Activated CD4-positive, alpha-beta T cell treated with anti-CD3 and anti-CD28 coated beads, Interleukin-2, Interleukin-6, amounts not matched to agents 100 ng/mL and 50 ng/mL, durations not matched to agents 16 hours and 8 hours (primary cell): ENCODE measurements around the gene IKZF4.
"Not testable (repeated sequence)": the region's sequence is repeated elsewhere in the genome, so short reads cannot be mapped to it uniquely, and the experiment has no call there.

Experiments used
- DNase-seq: peaks from one replicate; pipeline ENCODE4 v3.0.0-alpha.2; 2020

The IKZF4 gene

GRCh38 chr12:56020423-56021184, at the start of gene IKZF4:
TSS of gene IKZF4 (plus strand) at chr12:56021043. CDS start at chr12:56021494, 451 bp downstream.
- DNase-seq: peak; percentile 22

- no peak for DNase-seq
These were observed 48.8 kb upstream of the IKZF4 start for GRCh38 chr12:55972042-55972441.

GRCh38 chr12:55972456-55972855, 48.4 kb upstream of the IKZF4 start:
- DNase-seq: no peak

GRCh38 chr12:55972911-55973598, 47.8 kb upstream of the IKZF4 start:
- peak; percentile 19 for DNase-seq

GRCh38 chr12:55973599-55974307, 47.1 kb upstream of the IKZF4 start, which contains the start of gene RAB5B:
TSS of gene RAB5B (plus strand) at chr12:55974078. CDS start at chr12:55986961, 12,883 bp downstream.
- DNase-seq: peak; percentile 99

GRCh38 chr12:55974308-55974730, 46.5 kb upstream of the IKZF4 start:
- DNase-seq: peak; percentile 53

- DNase-seq: no peak
These were observed 42.5 kb upstream of the IKZF4 start for GRCh38 chr12:55978393-55978792.

- no peak for DNase-seq
These were observed 41.8 kb upstream of the IKZF4 start for GRCh38 chr12:55979069-55979468.

GRCh38 chr12:55981882-55982281, 39.0 kb upstream of the IKZF4 start:
- DNase-seq: not testable (repeated sequence)

- no peak for DNase-seq
These were observed 38.4 kb upstream of the IKZF4 start for GRCh38 chr12:55982319-55982936.

GRCh38 chr12:55983232-55983842, 37.5 kb upstream of the IKZF4 start:
- DNase-seq: no peak

- no peak for DNase-seq
These were observed 36.0 kb upstream of the IKZF4 start for GRCh38 chr12:55984861-55985260.

GRCh38 chr12:55985341-55985740, 35.5 kb upstream of the IKZF4 start:
- no peak for DNase-seq

- not testable (repeated sequence) for DNase-seq
These were observed 34.9 kb upstream of the IKZF4 start for GRCh38 chr12:55985976-55986375.

GRCh38 chr12:55991110-55991509, 29.7 kb upstream of the IKZF4 start:
- DNase-seq: no peak

GRCh38 chr12:55993230-55993853, 27.5 kb upstream of the IKZF4 start:
- DNase-seq: no peak

- no peak for DNase-seq
These were observed 25.5 kb upstream of the IKZF4 start for GRCh38 chr12:55995366-55995765.

- peak; percentile 81 for DNase-seq
These were observed 24.6 kb upstream of the IKZF4 start for GRCh38 chr12:55996201-55996714.

- DNase-seq: peak; percentile 67
These were observed 23.9 kb upstream of the IKZF4 start, which contains the start of gene SUOX for GRCh38 chr12:55996715-55997534. TSS of gene SUOX (plus strand) at chr12:55997276. CDS start at chr12:56002222, 4,946 bp downstream.

- no peak for DNase-seq
These were observed 23.3 kb upstream of the IKZF4 start for GRCh38 chr12:55997535-55997859.

GRCh38 chr12:55999522-55999921, 21.3 kb upstream of the IKZF4 start:
- peak; percentile 32 for DNase-seq
